ENCODE measurements around the gene PNLDC1. TPM values are rescaled to one million over a fixed set of nuclear protein-coding genes. Genes with fewer than 3 reads are reported as not detected.

PNLDC1 gene
- total RNA-seq, 1 donor from 2014 or later, result 0.11 TPM

- Histone ChIP-seq H3K36me3 (ENCODE audit: insufficient read depth, low read length) (no peaks in the 10 kb centered on the region), H3K79me2 (ENCODE audit: insufficient read depth, low read length) (no peaks in the 10 kb centered on the region), H3K9ac (ENCODE audit: low read length) (no peak overlapping the region), H3K4me2 (ENCODE audit: low read length) (no peak overlapping the region), H3K9me3 (ENCODE audit: insufficient read depth, low read depth, low read length) (no peaks in the 10 kb centered on the region), H2AFZ (ENCODE audit: low read depth, low read length) (no peak overlapping the region), H3K4me3 (ENCODE audit: insufficient read depth, low read depth, low read length) (no peak overlapping the region), H3K4me1 (ENCODE audit: insufficient read depth, low read length) (no peaks in the 10 kb centered on the region), H3K27me3 (ENCODE audit: insufficient read depth, low read length) (no peaks in the 10 kb centered on the region), H4K20me1 (ENCODE audit: insufficient read depth, low read length) (no peaks in the 10 kb centered on the region), H3K27ac (ENCODE audit: low read depth, low read length) (no peak overlapping the region)
- Mint-ChIP-seq H3K4me3 (ENCODE audit: unreplicated experiment) (no peak overlapping the region), H3K4me1 (ENCODE audit: low read depth, unreplicated experiment) (no peaks in the 10 kb centered on the region), H3K36me3 (ENCODE audit: low read depth, unreplicated experiment) (no peaks in the 10 kb centered on the region), H3K27me3 (ENCODE audit: low read depth, unreplicated experiment) (peaks cover 3% of the 10 kb centered on the region), H3K9me3 (ENCODE audit: unreplicated experiment) (peaks cover 11% of the 10 kb centered on the region), H3K27ac (ENCODE audit: unreplicated experiment) (no peak overlapping the region)
- DNase-seq (ENCODE audit: low read depth) (no peak), FAIRE-seq (no peak)
- TF ChIP-seq EZH2 (IDR thresholded peaks at IDR 0.05; ENCODE audit: insufficient read depth, low read length), result no peak
- TF ChIP-seq, protein P1, sequence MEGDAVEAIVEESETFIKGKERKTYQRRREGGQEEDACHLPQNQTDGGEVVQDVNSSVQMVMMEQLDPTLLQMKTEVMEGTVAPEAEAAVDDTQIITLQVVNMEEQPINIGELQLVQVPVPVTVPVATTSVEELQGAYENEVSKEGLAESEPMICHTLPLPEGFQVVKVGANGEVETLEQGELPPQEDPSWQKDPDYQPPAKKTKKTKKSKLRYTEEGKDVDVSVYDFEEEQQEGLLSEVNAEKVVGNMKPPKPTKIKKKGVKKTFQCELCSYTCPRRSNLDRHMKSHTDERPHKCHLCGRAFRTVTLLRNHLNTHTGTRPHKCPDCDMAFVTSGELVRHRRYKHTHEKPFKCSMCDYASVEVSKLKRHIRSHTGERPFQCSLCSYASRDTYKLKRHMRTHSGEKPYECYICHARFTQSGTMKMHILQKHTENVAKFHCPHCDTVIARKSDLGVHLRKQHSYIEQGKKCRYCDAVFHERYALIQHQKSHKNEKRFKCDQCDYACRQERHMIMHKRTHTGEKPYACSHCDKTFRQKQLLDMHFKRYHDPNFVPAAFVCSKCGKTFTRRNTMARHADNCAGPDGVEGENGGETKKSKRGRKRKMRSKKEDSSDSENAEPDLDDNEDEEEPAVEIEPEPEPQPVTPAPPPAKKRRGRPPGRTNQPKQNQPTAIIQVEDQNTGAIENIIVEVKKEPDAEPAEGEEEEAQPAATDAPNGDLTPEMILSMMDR (IDR thresholded peaks at IDR 0.05; ENCODE audit: insufficient read depth, low read depth, low read length), result no peak
Observed at GRCh38 chr6:159852877-159853276, 52.8 kb downstream of the PNLDC1 start.

- Histone ChIP-seq H3K27me3 (ENCODE audit: insufficient read depth, low read length) (no peaks in the 10 kb centered on the region), H3K9me3 (ENCODE audit: insufficient read depth, low read depth, low read length) (no peaks in the 10 kb centered on the region), H3K27ac (ENCODE audit: low read depth, low read length) (no peak overlapping the region), H2AFZ (ENCODE audit: low read depth, low read length) (no peak overlapping the region), H3K79me2 (ENCODE audit: insufficient read depth, low read length) (no peaks in the 10 kb centered on the region), H3K4me2 (ENCODE audit: low read length) (no peak overlapping the region), H3K4me3 (ENCODE audit: insufficient read depth, low read depth, low read length) (no peak overlapping the region), H3K4me1 (ENCODE audit: insufficient read depth, low read length) (no peaks in the 10 kb centered on the region), H4K20me1 (ENCODE audit: insufficient read depth, low read length) (no peaks in the 10 kb centered on the region), H3K9ac (ENCODE audit: low read length) (no peak overlapping the region), H3K36me3 (ENCODE audit: insufficient read depth, low read length) (no peaks in the 10 kb centered on the region)
- Mint-ChIP-seq H3K36me3 (ENCODE audit: low read depth, unreplicated experiment) (no peaks in the 10 kb centered on the region), H3K27ac (ENCODE audit: unreplicated experiment) (no peak overlapping the region), H3K4me3 (ENCODE audit: unreplicated experiment) (no peak overlapping the region), H3K9me3 (ENCODE audit: unreplicated experiment) (peaks cover 4% of the 10 kb centered on the region), H3K27me3 (ENCODE audit: low read depth, unreplicated experiment) (peaks cover 3% of the 10 kb centered on the region), H3K4me1 (ENCODE audit: low read depth, unreplicated experiment) (no peaks in the 10 kb centered on the region)
- no peak for FAIRE-seq
- no peak for DNase-seq (ENCODE audit: low read depth)
- TF ChIP-seq, protein P1 (IDR thresholded peaks at IDR 0.05; ENCODE audit: insufficient read depth, low read depth, low read length), result no peak
- no peak for TF ChIP-seq EZH2 (IDR thresholded peaks at IDR 0.05; ENCODE audit: insufficient read depth, low read length)
Observed at GRCh38 chr6:159853754-159854153, 53.7 kb downstream of the PNLDC1 start.

DNA sequence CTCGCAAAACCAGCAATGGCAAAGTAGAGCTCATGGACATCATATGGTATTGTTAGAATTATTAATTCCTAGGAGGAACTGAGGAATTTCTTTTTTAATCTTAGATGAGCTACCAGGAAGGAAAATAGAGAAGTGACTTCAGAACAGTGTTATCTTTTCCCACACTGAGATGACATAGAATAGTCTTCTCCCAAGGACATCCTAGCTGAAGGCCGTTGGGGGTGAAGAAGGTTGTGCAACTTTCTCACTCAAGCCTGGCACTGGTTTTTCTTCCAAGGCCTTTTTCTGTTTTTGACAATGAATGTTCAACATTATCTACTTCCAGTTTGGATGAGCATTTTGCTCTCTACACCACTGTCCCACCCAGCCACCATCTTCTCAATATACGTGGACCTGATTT, 54.9 kb downstream of the PNLDC1 start:
- H3K4me3 ChIP-seq (ENCODE audit: insufficient read depth, low read depth, low read length), result no peak overlapping the region
- H3K27ac Mint-ChIP-seq (ENCODE audit: unreplicated experiment), result no peak overlapping the region
- H3K27ac ChIP-seq (ENCODE audit: low read depth, low read length), result no peak overlapping the region
- DNase-seq (ENCODE audit: low read depth), result no peak
- peaks cover 3% of the 10 kb centered on the region for H3K27me3 Mint-ChIP-seq (ENCODE audit: low read depth, unreplicated experiment)
- H3K27me3 ChIP-seq (ENCODE audit: insufficient read depth, low read length), result no peaks in the 10 kb centered on the region
- no peaks in the 10 kb centered on the region for H3K36me3 Mint-ChIP-seq (ENCODE audit: low read depth, unreplicated experiment)
- no peak overlapping the region for H3K9ac ChIP-seq (ENCODE audit: low read length)
- H3K4me3 Mint-ChIP-seq (ENCODE audit: unreplicated experiment), result no peak overlapping the region
- H3K4me2 ChIP-seq (ENCODE audit: low read length), result no peak overlapping the region
- no peak overlapping the region for H2AFZ ChIP-seq (ENCODE audit: low read depth, low read length)
- no peak for TF ChIP-seq EZH2 (IDR thresholded peaks at IDR 0.05; ENCODE audit: insufficient read depth, low read length)
- TF ChIP-seq, protein P1 (IDR thresholded peaks at IDR 0.05; ENCODE audit: insufficient read depth, low read depth, low read length), result no peak
- H3K9me3 Mint-ChIP-seq (ENCODE audit: unreplicated experiment), result no peaks in the 10 kb centered on the region
- no peaks in the 10 kb centered on the region for H3K4me1 Mint-ChIP-seq (ENCODE audit: low read depth, unreplicated experiment)
- no peaks in the 10 kb centered on the region for H3K9me3 ChIP-seq (ENCODE audit: insufficient read depth, low read depth, low read length)
- no peak for FAIRE-seq
- no peaks in the 10 kb centered on the region for H3K79me2 ChIP-seq (ENCODE audit: insufficient read depth, low read length)
- no peaks in the 10 kb centered on the region for H3K36me3 ChIP-seq (ENCODE audit: insufficient read depth, low read length)
- H3K4me1 ChIP-seq (ENCODE audit: insufficient read depth, low read length), result no peaks in the 10 kb centered on the region
- H4K20me1 ChIP-seq (ENCODE audit: insufficient read depth, low read length), result no peaks in the 10 kb centered on the region
